SJCRH30 (cell line): Measurements from ENCODE around the gene IGSF9B. TPM values are rescaled to one million over a fixed set of nuclear protein-coding genes. Genes with fewer than 3 reads are reported as not detected.

ENCODE experiments used
- DNase-seq, 2 experiments: peaks; one replicate each; pipeline ENCODE4 v3.0.0-alpha.2; 2015 to 2020
- H3K27ac ChIP-seq: fragments of 250-450 bp; sonication (Bioruptor Pico); 2 replicates; pipeline ENCODE4 v1.5.1; 2020; ENCODE audit warnings: mild to moderate bottlenecking, moderate library complexity
- H3K27me3 ChIP-seq: fragments of 250-450 bp; sonication (Bioruptor Pico); 2 replicates; pipeline ENCODE4 v1.5.1; 2020; ENCODE audit warnings: mild to moderate bottlenecking, moderate library complexity
- H3K36me3 ChIP-seq: fragments of 250-450 bp; sonication (Bioruptor Pico); 2 replicates; pipeline ENCODE4 v1.5.1; 2020; ENCODE audit warnings: mild to moderate bottlenecking, moderate library complexity
- H3K4me1 ChIP-seq: fragments of 250-450 bp; sonication (Bioruptor Pico); 2 replicates; pipeline ENCODE4 v1.5.1; 2020; ENCODE audit warnings: mild to moderate bottlenecking, moderate library complexity
- H3K4me3 ChIP-seq: fragments of 250-450 bp; sonication (Bioruptor Pico); 2 replicates; pipeline ENCODE4 v1.5.1; 2020; ENCODE audit warnings: mild to moderate bottlenecking, moderate library complexity
- H3K9me3 ChIP-seq: fragments of 250-450 bp; sonication (Bioruptor Pico); replicated peaks from 2 replicates; pipeline ENCODE4 v1.5.1; 2020; ENCODE audit warnings: mild to moderate bottlenecking, moderate library complexity
- total RNA-seq: library from RNA; depleted of rRNA; stranded (reverse); fragments of >200 nt; shearing (Covaris generic); gene quantifications from 2 replicates; pipeline ENCODE4 v1.2.3, GENCODE V29; 2014

IGSF9B gene
- total RNA-seq, 1 experiment from 2014 or later, result not detected

DNA sequence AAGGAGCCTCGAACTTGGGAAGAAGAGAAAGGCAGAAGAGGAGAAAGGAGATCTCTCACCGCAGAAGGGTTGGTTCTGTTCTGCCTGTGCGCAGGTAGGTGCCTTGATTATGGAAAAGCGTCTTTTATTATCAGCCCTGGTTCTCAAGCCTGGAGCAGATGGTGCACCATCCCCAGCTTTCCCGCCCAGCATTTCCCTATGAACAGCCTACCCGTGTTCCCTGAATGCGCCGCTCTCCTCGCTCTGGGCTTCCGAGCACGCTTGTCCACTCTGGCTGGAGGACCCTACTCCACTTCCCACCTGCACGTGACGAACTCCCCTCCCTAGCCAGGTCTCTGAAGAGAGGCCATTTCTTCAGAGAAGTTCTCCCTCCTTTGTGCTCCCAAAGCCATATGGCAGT is 15.2 kb downstream of the IGSF9B start:
- Histone ChIP-seq H3K27me3 (peaks cover 11% of the 10 kb centered on the region), H3K4me3 (no peak overlapping the region), H3K27ac (no peak overlapping the region), H3K4me1 (no peaks in the 10 kb centered on the region), H3K9me3 (no peaks in the 10 kb centered on the region), H3K36me3 (no peaks in the 10 kb centered on the region)
- no peak for DNase-seq

DNA sequence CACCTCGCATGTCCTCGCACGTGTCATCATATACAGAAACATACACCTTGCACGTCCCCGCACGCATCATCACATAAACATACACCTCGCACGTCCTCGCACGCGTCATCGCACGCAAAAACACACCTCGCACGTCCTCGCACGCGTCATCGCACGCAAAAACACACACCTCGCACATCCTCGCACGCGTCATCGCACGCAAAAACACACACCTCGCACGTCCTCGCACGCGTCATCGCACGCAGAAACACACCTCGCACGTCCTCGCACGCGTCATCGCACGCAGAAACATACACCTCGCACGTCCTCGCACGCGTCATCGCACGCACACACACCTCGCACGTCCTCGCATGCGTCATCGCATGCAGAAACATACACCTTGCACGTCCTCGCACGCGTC is 16.7 kb downstream of the IGSF9B start:
- Histone ChIP-seq H3K27me3 (peaks cover 12% of the 10 kb centered on the region; the same call in 1 of the 2 replicates), H3K4me1 (no peaks in the 10 kb centered on the region), H3K4me3 (no peak overlapping the region), H3K27ac (no peak overlapping the region), H3K36me3 (no peaks in the 10 kb centered on the region), H3K9me3 (no peaks in the 10 kb centered on the region)
- no peak for DNase-seq

DNA sequence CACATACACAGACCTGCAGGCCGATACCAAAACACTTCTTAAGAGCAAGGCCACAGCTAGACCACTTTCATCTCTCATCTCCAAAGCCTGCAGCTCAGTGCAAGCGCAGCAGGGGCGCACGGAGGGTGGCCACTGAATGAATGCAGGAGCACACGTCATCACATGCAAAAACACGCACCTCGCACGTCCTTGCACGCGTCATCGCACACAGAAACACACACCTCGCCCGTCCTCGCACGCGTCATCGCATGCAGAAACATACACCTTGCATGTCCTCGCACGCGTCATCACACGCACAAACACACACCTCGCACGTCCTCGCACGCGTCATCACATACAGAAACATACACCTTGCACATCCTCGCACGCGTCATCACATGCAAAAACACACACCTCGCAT is 17.2 kb downstream of the IGSF9B start:
- no peaks in the 10 kb centered on the region for H3K4me1 ChIP-seq
- H3K27ac ChIP-seq, result no peak overlapping the region
- H3K36me3 ChIP-seq, result no peaks in the 10 kb centered on the region
- peaks cover 14% of the 10 kb centered on the region; the same call in 1 of the 2 replicates for H3K27me3 ChIP-seq
- no peak overlapping the region for H3K4me3 ChIP-seq
- no peaks in the 10 kb centered on the region for H3K9me3 ChIP-seq
- no peak for DNase-seq

DNA sequence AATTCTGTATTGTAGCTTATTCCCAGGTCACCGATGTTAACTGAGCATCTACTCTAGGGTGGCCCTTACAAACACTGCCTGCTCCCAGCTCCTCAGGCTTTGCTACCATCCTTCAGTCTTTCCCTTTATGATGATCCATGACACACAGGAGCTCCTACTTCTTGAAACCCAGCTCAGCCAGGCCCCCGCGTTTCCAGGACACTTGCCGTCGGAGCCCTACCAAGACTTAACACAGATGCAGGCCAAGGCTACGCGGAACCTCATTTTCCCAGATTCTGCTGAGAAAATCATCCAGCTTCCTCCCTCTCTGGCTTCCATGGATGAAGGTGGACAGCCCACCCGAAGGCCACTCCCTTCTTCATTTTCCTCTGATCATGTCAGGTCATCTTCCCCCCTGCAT is 18.6 kb downstream of the IGSF9B start:
- Histone ChIP-seq H3K27me3 (peaks cover 14% of the 10 kb centered on the region; the same call in 1 of the 2 replicates), H3K4me1 (no peaks in the 10 kb centered on the region), H3K4me3 (no peak overlapping the region), H3K9me3 (no peaks in the 10 kb centered on the region), H3K27ac (no peak overlapping the region), H3K36me3 (no peaks in the 10 kb centered on the region)
- DNase-seq, result no peak

DNA sequence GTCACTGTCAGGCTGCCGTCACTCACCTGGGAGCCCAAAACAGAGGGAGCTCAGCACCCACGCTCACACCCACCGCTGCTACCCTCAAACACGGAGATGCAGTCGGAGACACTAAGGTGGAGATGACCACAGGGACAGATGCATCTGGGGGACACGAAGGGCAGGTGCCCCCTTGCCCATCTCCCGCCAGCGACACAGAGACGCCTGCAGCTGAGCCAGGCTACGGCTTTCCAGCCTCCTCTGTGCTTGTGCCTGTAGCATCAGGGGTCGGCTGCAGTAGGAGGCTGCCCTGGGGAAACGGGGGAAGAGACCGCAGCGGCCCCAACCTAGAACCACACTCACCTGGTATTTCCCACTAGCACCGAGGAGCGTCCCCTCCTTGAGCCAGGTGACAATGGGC is 19.3 kb downstream of the IGSF9B start:
- Histone ChIP-seq H3K9me3 (no peaks in the 10 kb centered on the region), H3K36me3 (no peaks in the 10 kb centered on the region), H3K4me1 (no peaks in the 10 kb centered on the region), H3K4me3 (no peak overlapping the region), H3K27me3 (peaks cover 14% of the 10 kb centered on the region; the same call in 1 of the 2 replicates), H3K27ac (no peak overlapping the region)
- DNase-seq, result no peak

DNA sequence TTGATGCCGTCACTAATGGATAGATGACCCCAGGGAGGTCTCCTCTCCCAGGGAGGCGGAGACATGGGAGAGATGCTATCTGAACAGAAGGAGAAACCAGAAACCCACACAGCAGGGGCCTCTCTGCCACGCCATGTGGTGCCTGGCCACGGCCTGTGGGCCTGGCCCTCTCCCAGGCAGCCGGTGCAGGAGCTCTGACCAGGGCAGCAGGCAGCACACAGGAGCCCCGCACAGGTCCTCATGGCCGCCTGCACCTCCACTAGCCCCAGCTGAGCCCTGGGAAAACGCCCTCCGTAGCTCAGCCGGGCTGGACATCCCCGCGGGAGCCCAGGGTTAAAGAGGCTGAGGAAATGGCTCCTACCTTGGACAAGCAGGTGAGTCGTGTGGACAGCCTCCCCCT is 19.8 kb downstream of the IGSF9B start:
- H3K27ac ChIP-seq, result no peak overlapping the region
- H3K27me3 ChIP-seq, result peaks cover 14% of the 10 kb centered on the region; the same call in 1 of the 2 replicates
- no peaks in the 10 kb centered on the region for H3K9me3 ChIP-seq
- H3K4me3 ChIP-seq, result no peak overlapping the region
- H3K4me1 ChIP-seq, result no peaks in the 10 kb centered on the region
- no peaks in the 10 kb centered on the region for H3K36me3 ChIP-seq
- DNase-seq, result no peak

DNA sequence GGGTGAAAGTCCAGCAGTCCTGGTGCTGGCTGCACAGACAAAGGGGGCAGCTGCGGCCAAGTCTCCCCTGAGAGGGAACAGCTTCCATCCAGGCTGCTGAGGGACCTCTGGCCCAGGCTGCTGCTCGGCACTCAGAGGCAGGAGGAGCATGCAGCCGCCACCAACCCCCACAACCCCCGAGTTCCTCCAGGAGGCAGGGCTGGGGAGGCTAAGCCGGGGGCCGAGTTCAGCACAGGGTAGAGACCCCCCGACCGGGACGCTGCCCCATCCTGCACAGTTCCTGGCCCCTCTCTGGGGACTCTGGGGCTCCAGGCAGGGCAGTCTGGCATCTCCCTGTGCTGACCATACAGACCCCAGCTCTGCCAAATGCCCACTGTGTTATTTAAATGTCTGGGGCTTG is 20.2 kb downstream of the IGSF9B start:
- H3K9me3 ChIP-seq, result no peaks in the 10 kb centered on the region
- H3K27ac ChIP-seq, result no peak overlapping the region
- H3K4me3 ChIP-seq, result no peak overlapping the region
- H3K27me3 ChIP-seq, result peaks cover 14% of the 10 kb centered on the region; the same call in 1 of the 2 replicates
- no peak for DNase-seq
- H3K36me3 ChIP-seq, result no peaks in the 10 kb centered on the region
- H3K4me1 ChIP-seq, result no peaks in the 10 kb centered on the region

DNA sequence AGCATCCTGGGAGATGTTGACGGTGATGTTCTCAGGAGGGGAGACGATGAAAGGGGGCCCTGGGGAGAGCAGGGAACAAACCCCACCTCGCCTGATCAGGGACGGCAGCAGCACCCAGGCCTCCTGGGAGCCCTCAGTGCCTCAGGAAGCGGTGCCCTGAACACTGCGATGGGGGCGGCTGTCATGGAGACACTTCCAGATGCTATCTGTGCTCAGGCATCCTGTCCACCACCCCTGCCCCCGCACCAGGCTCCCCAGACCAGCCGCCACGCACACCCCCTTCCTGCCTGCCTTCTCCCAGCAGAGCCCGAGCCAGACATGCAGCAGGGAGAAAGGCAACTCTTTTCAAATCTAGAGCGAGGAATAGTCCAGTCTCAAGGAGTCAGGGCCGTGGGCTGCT is 20.6 kb downstream of the IGSF9B start:
- H3K27ac ChIP-seq, result no peak overlapping the region
- H3K4me3 ChIP-seq, result no peak overlapping the region
- DNase-seq, result no peak
- H3K9me3 ChIP-seq, result no peaks in the 10 kb centered on the region
- H3K36me3 ChIP-seq, result no peaks in the 10 kb centered on the region
- H3K27me3 ChIP-seq, result peaks cover 14% of the 10 kb centered on the region; the same call in 1 of the 2 replicates
- no peaks in the 10 kb centered on the region for H3K4me1 ChIP-seq

DNA sequence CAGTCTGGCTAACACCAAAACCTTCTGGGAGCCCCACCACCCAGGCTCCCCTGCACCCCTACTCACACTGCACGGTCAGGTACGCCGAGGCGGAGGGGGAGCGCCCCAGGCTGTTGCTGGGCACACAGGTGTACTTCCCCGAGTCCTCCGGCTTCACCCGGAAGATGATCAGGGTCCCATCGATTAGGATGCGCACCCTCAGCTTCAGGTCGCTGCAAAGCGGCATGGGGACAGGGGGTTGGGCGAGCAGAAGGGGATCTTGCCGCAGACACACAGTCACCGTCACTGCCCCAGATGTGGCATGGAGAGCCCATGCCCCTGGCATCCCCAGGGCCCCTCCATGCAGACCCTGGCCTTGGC is 21.2 kb downstream of the IGSF9B start:
- no peaks in the 10 kb centered on the region for H3K4me1 ChIP-seq

DNA sequence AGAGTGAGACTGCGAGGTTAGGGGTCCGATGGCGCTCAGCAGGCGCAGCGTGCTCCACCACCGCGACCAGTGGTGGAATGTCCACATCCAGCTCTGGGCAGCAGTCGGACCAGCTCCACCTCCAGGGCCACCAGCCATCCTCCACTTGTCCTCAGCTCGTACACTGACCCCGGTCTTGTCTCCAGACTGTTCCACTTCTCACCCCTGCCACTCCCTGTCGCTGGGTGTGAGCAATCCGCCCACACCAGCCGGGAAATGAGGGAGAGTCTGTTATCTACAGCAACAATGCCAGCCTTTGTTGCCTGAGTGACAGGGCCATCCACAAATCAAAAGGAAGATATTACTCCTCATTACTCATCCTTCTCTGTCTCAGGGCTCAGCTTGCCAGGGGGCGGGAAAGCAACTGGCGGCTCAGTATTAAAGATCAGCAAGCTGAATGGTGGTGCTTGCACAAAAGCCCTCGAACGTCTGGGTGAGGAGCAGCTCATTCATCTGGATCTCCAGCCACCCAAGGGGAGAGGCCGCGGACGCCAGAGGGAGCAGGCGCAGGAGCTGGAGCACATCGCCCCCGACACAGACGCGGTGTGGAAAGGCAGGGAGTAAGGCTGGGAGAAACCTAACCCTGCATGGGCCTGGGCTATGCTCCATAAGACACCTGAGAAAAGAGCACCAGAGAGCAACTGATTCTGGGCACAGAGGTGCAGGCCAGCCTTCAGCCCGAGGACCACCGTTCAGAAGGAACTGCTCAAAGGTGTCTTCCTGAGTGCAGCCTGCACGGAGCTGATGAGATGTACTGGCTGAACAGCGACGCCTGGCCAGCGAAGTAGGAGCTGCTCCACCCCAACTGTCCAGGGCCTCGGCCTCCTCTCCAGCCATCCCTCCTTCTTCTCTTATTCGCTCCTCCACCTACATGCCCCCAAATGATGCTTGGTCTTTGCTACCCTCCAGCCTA is 21.9 kb downstream of the IGSF9B start:
- Histone ChIP-seq H3K4me3 (no peak overlapping the region), H3K9me3 (no peaks in the 10 kb centered on the region), H3K36me3 (no peaks in the 10 kb centered on the region), H3K27ac (no peak overlapping the region), H3K27me3 (peaks cover 14% of the 10 kb centered on the region; the same call in 1 of the 2 replicates), H3K4me1 (no peaks in the 10 kb centered on the region)
- DNase-seq, result peak; percentile 29 to 31

More for the DNA sequence above, 21.2 kb downstream of the IGSF9B start:
- Histone ChIP-seq H3K4me3 (no peak overlapping the region), H3K27me3 (peaks cover 14% of the 10 kb centered on the region; the same call in 1 of the 2 replicates), H3K36me3 (no peaks in the 10 kb centered on the region), H3K9me3 (no peaks in the 10 kb centered on the region), H3K27ac (no peak overlapping the region)
- DNase-seq, result no peak

DNA sequence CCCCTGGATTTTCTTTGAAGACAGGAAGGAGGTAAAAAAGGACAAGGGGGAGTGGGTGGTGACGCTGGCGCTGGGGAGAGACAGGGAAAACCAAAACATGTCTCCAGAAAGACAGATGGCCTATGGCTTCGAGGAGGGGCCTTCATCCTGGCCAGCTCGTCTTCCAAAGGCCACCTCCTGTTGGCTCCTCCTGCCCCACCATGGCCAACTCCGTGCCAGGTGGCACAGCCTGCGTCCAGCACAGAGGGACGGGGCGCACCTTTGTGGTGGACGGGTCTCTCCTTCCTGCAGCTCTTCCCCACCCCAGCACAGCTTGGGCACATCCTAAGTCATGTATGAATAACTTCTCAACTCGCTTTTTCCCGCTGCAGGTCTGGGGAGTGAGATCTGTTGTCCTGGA is 22.7 kb downstream of the IGSF9B start:
- no peaks in the 10 kb centered on the region for H3K36me3 ChIP-seq
- H3K27me3 ChIP-seq, result peaks cover 14% of the 10 kb centered on the region; the same call in 1 of the 2 replicates
- H3K4me1 ChIP-seq, result no peaks in the 10 kb centered on the region
- H3K4me3 ChIP-seq, result no peak overlapping the region
- H3K9me3 ChIP-seq, result no peaks in the 10 kb centered on the region
- no peak for DNase-seq
- H3K27ac ChIP-seq, result no peak overlapping the region

DNA sequence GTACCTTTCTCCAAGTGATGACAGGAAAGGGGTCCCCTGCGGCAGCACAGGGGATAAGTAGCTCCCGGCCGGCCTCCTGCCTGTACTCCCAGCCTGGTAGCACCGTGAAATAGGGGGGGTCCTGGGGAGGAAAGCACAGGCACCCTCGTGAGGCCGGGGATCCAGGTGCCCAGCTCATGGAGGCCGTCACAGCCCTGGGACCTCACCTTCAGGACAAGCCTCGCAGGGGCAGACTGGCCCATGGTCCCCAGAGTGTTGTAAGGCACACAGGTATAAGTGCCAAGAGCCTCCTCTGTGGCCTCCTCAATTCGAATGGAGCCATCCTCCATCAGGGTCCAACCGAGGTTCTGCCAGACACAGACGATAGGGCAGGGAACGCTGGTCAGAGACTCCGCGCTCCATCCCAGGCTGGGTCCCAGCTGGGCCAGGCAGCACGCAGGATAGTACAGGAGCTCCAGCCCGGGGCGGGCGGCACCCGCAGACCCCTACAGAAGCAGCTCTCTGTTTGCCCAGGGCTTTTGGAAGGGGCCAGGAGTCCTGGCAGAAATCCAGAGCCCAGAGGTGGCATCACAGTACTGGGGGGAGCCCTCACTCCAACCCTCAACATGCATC is 25.2 kb downstream of the IGSF9B start:
- Histone ChIP-seq H3K4me1 (no peaks in the 10 kb centered on the region), H3K4me3 (no peak overlapping the region), H3K27ac (no peak overlapping the region), H3K9me3 (no peaks in the 10 kb centered on the region), H3K27me3 (peaks cover 12% of the 10 kb centered on the region; the same call in 1 of the 2 replicates), H3K36me3 (no peaks in the 10 kb centered on the region)
- no peak for DNase-seq

DNA sequence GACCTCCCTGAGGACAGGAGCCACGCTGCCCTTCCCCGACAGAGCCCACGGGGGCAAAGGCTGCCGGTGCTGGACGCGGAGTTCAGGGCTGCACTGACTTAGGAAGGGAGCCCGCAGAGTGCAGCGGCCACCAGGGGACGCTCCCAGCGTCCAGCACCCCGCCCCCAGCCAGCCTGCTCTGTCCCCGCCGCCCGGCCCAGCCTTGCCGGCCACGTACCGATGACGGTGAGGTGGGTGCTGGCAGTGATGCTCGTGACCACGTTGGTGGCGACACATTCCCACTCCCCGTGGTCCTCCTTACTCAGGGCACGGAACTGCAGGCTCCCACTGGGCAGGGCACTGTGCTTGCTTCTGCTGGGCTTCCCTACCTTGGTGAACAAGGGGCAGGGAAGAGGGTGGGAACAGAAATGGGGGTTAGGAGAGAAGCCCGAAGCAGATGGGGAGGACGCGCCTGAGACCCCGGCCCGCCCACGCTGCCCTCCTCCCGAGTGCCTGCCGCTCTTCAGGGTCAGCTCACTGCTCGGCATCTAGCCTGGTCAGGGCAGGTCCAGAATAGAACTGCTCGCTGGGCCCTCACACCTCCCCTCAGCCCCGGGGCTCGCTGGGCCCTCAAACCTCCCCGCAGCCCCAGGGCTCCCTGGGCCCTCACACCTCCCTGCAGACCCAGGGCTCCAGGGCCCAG is 25.9 kb downstream of the IGSF9B start:
- Histone ChIP-seq H3K36me3 (no peaks in the 10 kb centered on the region), H3K27ac (no peak overlapping the region), H3K4me3 (no peak overlapping the region), H3K4me1 (no peaks in the 10 kb centered on the region), H3K9me3 (no peaks in the 10 kb centered on the region), H3K27me3 (peaks cover 9% of the 10 kb centered on the region)
- DNase-seq, result no peak

DNA sequence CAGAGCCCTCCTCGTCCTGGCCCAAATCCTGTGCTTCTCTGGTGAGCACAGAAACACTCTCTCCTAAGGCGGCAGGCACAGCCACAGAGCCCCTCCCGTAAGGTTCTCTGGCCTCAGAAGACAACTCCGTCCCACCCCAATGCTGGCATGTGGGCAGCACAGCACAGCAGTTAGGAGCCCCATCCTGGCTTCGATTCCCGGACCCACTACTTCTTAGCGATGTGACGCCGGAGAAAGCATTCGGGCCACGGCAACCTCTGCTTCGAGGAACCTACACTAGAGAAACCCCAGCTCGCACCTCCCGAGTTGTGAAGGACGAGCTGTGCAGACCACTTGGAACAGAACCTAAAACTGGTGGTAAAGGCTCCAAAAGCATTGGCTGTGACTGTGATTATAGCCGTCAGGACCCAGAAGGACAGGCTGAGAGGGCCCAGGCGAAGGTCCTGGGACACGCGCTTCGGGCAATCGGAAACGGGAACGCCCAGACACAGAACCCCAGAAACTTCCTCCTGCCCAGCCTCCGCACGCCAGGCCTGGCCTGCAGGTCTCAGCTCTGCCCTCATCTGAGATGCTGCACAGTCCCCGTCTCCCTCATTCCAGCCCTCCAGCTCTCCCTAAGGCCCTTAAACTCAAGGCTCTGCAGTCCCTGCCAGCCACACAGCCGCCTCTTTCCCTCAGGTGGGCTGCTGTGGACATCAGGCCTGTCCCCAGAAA is 26.6 kb downstream of the IGSF9B start:
- Histone ChIP-seq H3K27ac (no peak overlapping the region), H3K4me1 (no peaks in the 10 kb centered on the region), H3K27me3 (peaks cover 9% of the 10 kb centered on the region), H3K4me3 (no peak overlapping the region), H3K9me3 (no peaks in the 10 kb centered on the region), H3K36me3 (no peaks in the 10 kb centered on the region)
- DNase-seq, result no peak
